ENCODE measurements around the gene TBC1D14.

The TBC1D14 gene

GRCh38 chr4:7067126-7067451 is 157.5 kb downstream of the TBC1D14 start:
- ChIA-PET CTCF (interaction anchor here (0.9 to 7.3 kb wide), 14 partner anchors 8 to 740 kb away, joined by 3 to 115 read pairs (median 4); partner anchors contain the start of gene TADA2B), POLR2A (interaction anchor here (1.1 to 1.6 kb wide), 4 partner anchors 8 to 24 kb away, joined by 3 to 16 read pairs (median 6); partner anchors contain the start of gene TADA2B)
- DNase-seq (ENCODE audit: extremely low spot score), result no peak
- TF ChIP-seq CTCF (IDR thresholded peaks at IDR 0.05; ENCODE audit: control extremely low read depth, extremely low read depth, low read depth, missing control alignments), result no peak

- POLR2A ChIA-PET, result interaction anchor here (0.6 to 1.6 kb wide), 11 partner anchors 9 to 238 kb away, joined by 3 to 16 read pairs (median 3); partner anchors contain the start of gene TADA2B
Measured at GRCh38 chr4:7067452-7068278, 158.0 kb downstream of the TBC1D14 start, which contains the start of gene GRPEL1. Gene GRPEL1, minus strand, starts transcription at chr4:7068064. Its CDS starts 32 bp downstream, at chr4:7068032.

DNA sequence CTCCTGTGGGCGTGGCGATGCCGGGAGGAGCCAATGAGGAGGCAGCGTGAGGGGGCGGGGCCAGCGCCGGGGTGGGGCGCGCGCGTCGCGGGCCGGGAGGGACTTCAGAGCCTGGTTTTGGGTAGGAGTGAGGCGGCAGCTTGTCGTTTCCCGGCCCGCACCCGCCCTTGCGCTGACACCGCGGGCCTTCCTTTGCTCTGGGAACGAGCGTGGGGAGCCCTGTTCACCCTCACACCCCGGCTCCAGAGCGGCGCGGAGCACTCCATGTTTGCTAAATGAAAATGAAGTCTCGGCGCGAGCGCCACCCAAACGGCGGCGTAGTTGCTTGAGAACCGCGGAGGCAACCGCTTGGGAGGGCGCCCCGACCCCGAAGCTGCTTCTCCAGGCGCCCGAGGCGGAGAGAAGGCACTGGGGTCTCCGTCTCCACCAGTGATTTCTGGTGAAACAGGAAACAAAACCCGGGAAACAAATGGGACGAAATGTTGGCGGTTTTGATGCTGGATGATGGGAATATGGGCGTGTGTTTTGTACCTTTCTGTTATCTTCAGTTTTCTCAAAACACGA is 158.7 kb downstream of the TBC1D14 start:
- POLR2A ChIA-PET, result interaction anchor here (0.6 to 1.6 kb wide), 10 partner anchors 10 to 238 kb away, joined by 3 to 16 read pairs (median 4); partner anchors contain the start of gene TADA2B
- DNase-seq (ENCODE audit: extremely low spot score), result no peak

More at GRCh38 chr4:7067452-7068278, 158.0 kb downstream of the TBC1D14 start, which contains the start of gene GRPEL1:
- no peak for TF ChIP-seq CTCF (IDR thresholded peaks at IDR 0.05; ENCODE audit: control extremely low read depth, extremely low read depth, low read depth, missing control alignments)
- CTCF ChIA-PET, result interaction anchor here (0.8 to 7.3 kb wide), 21 partner anchors 9 to 740 kb away, joined by 3 to 115 read pairs (median 3); partner anchors contain the start of genes TADA2B and TBC1D14
- peak; percentile 98 for DNase-seq (ENCODE audit: extremely low spot score)

GRCh38 chr4:7068883-7069282 is 159.3 kb downstream of the TBC1D14 start:
- DNase-seq (ENCODE audit: extremely low spot score), result no peak
- TF ChIP-seq CTCF (IDR thresholded peaks at IDR 0.05; ENCODE audit: control extremely low read depth, extremely low read depth, low read depth, missing control alignments), result no peak
- POLR2A ChIA-PET, result interaction anchor here (0.5 kb wide), 1 partner anchor 56 kb away, joined by 3 read pairs; no protein-coding TSS in a partner anchor
- CTCF ChIA-PET, result interaction anchor here (0.9 to 7.3 kb wide), 14 partner anchors 9 to 350 kb away, joined by 3 to 115 read pairs (median 6); partner anchors contain the start of gene TADA2B

More for the DNA sequence above, 158.7 kb downstream of the TBC1D14 start:
- no peak for TF ChIP-seq CTCF (IDR thresholded peaks at IDR 0.05; ENCODE audit: control extremely low read depth, extremely low read depth, low read depth, missing control alignments)
- CTCF ChIA-PET, result interaction anchor here (0.8 to 7.3 kb wide), 19 partner anchors 10 to 349 kb away, joined by 3 to 115 read pairs (median 5); partner anchors contain the start of genes TADA2B and TBC1D14

- POLR2A ChIA-PET, result interaction anchor here (0.7 kb wide), 1 partner anchor 27 kb away, joined by 3 read pairs; the partner anchor contains the start of gene TADA2B
- CTCF ChIA-PET, result interaction anchor here (0.5 to 7.3 kb wide), 43 partner anchors 9 to 875 kb away, joined by 3 to 115 read pairs (median 4); partner anchors contain the start of genes TADA2B and TBC1D14
- TF ChIP-seq CTCF (IDR thresholded peaks at IDR 0.05; ENCODE audit: control extremely low read depth, extremely low read depth, low read depth, missing control alignments), result peak; percentile 97
- peak; percentile 81 for DNase-seq (ENCODE audit: extremely low spot score)
Measured at GRCh38 chr4:7070729-7071511, 161.3 kb downstream of the TBC1D14 start.

Measured in GM10248 (cell line).